Measurements from ENCODE around the gene FXYD3.
"Not testable (repeated sequence)": the region's sequence is repeated elsewhere in the genome, so short reads cannot be mapped to it uniquely, and the experiment has no call there.

Gene FXYD3

GRCh38 chr19:35126624-35126959, 11.0 kb downstream of the FXYD3 start:
- no peak for DNase-seq

DNA sequence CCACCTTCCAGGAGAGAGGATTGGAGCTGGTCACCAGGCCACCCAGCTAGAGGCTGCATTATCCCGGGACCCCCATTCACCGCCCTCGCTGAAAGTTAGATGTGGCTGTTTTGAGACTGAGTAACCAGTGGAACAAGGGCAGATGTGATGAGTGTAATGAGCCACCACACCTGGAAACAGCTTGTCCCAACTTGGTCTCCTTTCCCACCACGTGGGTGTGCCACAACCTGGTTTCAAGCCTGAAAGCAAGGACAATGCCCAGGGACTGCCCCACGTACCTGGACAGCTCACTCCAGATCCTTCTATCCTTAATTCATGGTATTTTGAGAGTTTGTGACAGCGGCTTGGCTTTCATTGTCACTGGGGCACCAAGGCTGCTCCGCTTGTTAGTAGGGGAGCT, 12.2 kb downstream of the FXYD3 start:
- no peak for DNase-seq

GRCh38 chr19:35128398-35129057, 12.9 kb downstream of the FXYD3 start:
- no peak for DNase-seq

- not testable (repeated sequence) for DNase-seq
Observed at GRCh38 chr19:35129724-35130274, 14.2 kb downstream of the FXYD3 start.

DNA sequence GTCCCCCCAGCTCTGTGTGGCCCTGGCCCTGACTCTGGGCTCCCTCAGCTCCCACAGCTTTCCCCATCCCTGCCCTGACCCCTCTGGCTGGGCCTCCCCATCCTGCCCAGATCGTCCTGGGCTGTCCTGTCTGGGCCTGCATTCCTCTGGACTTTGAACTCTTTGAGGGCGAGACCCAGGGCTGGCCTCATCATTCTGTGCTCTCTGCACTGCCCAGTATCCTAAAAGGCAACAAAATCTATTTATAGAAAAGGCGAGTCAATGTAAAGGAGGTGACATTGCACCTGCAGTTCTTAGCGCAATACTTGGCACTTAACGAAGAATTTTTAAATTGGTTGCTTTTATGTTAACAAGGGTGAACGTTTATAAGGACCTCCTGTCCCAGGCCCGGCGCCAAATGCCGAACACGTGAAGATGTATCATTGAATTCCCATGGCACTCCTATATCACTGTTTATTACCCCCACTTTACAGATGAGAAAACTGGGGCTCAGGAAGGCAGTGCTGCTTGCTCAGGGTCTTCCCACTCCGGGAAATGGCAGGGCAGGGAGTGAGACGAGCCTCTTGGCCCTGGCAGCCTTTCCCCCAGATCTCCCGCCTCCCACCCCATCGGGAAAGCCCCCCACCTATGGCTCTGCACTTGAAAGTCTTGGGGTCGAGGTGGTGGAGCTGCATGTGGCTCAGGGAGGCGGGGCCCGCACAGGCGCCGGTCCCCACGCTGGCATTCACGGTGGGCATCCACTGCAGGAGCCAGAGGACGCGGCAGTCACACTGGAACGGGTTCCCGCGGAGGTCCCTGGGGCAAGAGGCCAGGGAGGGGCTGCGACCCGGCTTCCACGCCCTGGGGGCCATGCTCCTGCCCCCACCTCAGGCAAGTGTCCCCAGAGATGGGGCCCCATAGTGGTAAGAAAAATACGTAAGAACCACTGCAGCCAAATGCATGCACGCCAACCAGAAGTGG, 15.4 kb downstream of the FXYD3 start:
- DNase-seq = no peak

- no peak for DNase-seq
Observed at GRCh38 chr19:35132254-35132653, 16.6 kb downstream of the FXYD3 start.

DNA sequence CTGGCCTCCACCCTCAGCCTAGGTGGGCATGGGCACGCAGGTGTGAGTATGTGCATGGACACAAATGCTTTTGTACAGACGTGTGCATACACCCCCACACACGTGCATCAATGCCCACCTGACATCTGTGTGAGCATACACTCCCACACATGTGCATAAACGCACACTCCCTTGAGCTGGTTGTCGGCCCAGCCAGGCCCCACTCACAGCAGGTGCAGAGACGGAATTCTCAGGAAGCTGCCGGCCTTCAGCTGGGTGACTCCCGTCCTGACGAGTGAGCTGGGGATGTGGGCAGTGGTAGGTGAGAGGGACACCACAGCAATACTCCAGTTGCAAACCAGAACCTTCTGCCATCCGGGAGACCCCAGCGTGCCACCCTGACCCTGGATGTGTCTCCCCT, 18.2 kb downstream of the FXYD3 start:
- DNase-seq = no peak

DNA sequence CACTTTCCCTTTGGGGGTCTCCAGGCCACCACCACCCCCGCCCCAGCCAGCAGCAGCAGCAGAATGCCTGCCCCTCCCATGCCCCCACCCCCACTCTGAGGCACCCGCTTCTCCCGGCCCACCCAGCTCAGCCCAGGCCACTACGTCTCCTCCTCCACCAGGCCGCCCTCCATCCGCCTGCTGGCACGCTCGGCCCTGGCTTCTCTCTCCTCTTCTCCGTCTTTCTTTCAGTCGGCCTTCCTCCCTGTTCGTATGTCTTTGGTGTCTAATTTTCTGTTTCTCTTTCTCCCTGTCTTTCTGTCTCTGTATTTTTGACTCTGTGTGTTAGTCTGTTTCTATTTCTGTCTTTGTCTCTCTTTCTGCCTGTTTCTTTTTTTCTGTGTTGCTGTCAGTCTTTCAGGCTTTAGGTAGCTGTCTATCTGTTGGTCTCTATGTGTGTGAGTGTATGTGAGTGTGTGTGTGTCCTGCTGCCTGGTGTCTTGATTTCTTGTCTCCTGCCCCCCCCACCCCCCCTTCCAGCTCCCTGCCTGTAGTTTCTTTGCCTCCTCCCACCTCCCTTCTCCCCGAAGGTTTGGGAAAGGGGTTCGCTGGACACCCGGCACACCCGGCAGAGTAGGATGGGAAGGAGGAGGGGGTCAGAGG, 19.1 kb downstream of the FXYD3 start, which contains the start of gene LGI4:
LGI4 (minus strand) TSS at position 459 of the 642 bp plus-strand sequence; CDS start at position 80, 379 bp downstream.
- DNase-seq = no peak

- DNase-seq = no peak
Observed at GRCh38 chr19:35135389-35135909, 19.8 kb downstream of the FXYD3 start.

DNA sequence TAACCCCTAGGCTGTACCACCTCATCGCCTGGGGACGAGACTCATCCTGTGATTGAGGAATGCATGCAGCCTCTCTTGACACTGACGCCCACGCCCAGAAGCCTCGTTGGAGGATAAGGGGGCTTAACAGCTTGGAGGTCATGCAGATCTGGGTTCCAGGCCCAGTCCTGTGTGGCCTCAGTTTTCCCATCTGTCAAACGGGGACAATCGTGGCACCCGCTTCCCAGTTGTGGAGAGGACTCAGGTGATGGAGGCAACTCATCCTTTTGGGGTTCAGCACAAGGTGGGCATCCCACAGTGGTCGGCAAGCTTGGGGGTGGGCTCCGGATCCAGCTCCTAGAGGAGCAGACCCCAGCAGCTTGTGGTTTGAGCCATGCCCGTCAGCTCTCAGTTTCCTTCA, 20.6 kb downstream of the FXYD3 start:
- DNase-seq = no peak

DNA sequence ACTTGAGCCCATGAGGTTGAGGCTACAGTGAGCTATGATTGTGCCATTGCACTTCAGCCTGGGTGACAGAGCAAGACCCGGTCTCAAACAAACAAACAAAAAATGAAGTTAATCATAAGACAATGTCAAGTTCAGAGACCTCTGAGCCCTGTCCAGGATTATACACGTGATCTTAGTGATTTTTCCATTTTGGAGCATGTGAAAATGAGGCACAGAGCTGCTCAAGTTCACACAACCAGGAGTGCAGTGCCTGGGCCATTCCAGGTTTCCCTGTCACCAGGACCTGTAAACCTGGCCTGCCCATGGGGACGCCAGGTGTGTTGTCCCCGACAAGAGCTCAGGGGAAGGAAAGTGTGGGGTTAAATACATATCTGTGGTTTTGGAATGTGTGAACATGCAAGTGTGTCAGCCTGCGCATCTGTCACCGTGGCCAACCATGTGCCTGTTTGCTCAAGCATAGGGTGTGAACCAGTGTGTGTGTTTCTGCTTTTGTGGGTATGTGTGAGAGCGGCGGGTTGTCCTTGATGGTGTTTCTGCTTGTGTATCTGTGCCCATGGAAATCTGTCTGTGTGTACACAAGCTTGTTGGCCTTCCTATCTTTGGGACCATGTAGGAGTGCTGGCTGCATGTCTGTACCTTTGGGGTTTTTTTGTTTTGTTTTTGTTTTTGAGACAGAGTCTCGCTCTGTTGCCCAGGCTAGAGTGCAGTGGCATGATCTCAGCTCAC, 21.5 kb downstream of the FXYD3 start:
- no peak for DNase-seq

DNA sequence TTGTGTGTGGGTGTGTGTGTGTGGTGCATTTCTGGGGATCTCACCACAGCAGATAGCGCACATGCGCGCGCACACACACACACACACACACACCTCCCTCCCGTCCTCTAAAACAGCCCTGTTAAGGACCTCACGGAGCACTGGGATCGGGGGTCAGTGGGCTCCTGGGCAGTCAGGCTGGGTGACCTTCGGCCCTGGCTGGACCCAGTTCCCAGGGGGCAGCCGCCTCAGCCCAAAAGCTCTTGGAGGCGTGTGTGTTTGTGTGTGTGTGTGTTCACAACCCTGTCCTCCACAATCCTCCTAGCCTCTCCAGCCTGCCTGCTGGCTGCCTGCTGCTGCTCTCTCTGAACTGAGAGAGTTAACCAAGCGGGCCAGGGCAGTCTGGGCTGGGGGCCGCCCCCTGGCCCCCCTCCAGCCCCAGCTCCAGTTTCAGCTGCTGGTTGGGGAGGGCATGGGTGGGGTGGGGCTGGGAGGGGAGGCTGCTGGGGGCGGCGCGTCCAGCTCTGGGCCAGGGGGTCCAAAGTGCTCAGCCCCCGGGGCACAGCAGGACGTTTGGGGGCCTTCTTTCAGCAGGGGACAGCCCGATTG, 22.8 kb downstream of the FXYD3 start, which contains the start of gene FXYD1:
FXYD1 (plus strand) TSS at position 520 of the 588 bp plus-strand sequence. CDS start 1,256 bp downstream, outside the sequence.
- DNase-seq = no peak

GRCh38 chr19:35140207-35140961, 24.8 kb downstream of the FXYD3 start:
- DNase-seq = no peak

DNA sequence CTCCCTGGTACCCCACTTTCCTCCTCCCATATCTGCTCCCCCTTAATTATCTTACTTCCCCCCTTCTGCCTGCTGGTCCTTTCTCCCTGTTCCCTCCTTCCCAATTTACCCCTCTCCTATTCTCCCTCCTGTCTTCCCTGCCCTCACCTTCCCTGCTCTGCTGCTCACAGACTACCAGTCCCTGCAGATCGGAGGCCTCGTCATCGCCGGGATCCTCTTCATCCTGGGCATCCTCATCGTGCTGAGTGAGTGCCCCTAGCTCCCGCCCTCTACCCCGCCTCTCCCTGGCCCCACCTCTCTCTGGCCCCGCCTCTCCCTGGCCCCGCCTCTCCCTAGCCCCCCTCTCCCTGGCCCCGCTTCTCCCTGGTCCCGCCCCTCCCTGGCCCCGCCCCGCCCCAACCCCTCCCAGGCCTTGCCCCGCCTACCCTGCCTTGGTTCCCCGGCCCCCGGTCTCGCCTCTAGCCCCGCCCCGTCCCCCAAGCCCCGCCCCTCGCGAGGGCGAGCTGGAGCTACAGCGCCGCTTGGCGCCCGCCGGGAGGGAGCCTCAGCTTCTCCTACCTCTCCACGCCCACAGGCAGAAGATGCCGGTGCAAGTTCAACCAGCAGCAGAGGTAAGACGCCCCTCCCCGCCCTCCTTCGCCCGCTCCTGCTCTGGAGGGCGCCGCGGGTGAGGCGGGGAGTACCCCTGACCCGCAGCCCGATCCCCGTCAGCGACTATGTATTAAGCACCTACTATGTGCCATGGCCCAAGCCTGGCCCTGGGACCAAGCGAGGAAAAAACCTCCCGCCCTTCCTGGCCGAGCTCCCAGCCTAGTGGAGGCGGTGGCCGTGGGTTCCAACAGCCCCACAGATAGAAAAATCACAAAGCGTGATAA, 25.6 kb downstream of the FXYD3 start:
- DNase-seq = no peak

DNA sequence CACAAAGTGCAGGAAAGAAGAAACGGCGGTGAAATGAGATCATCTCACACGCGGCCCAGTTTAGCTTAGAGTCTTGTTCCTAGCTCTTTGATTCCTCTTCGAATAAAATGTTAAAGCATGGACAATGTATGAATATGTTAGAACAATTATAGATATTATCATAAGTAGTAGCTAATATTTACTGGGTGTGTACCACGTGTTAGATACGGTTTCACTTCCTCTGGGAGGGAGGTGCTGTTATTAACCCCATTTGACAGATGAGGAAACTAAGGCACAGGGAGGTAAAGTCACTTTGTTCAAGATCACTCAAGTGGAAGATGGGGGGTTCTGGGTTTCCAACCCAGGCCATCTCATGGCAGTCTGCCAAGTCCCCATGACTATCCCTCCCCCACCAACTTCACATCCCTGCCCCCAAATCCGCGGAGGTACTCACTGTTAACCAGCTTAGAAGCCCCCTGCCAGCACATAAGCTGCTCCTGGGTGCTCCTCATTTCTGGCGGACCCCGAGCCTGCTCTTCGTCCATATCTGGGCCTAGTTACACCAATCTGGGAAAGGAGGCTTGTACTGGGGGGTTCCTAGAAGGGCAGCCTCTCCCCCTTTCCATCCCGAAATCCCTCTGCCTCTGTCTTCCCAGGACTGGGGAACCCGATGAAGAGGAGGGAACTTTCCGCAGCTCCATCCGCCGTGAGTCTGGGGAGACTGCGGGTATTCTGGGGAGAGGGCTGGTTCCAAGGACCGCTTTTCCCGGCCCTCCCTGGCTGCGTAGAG, 26.4 kb downstream of the FXYD3 start:
- DNase-seq = no peak

- DNase-seq = no peak
Observed at GRCh38 chr19:35142606-35143230, 27.1 kb downstream of the FXYD3 start.

- DNase-seq = no peak
Observed at GRCh38 chr19:35143231-35143715, 27.6 kb downstream of the FXYD3 start, which contains the start of gene FXYD7. TSS of gene FXYD7 (plus strand) at chr19:35143255. CDS start at chr19:35143334, 79 bp downstream.

GRCh38 chr19:35143818-35144217, 28.2 kb downstream of the FXYD3 start:
- no peak for DNase-seq

GRCh38 chr19:35144259-35144599, 28.6 kb downstream of the FXYD3 start:
- no peak for DNase-seq

All from NCI-H1436 treated with DMSO at 0.1 percent for 48 hours (cell line).